Neuronal stem cell (in vitro differentiated cells): ENCODE data around the gene MYH9.
"Not testable (repeated sequence)": the region's sequence is repeated elsewhere in the genome, so short reads cannot be mapped to it uniquely, and the experiment has no call there.

Source experiments
- DNase-seq: peaks from one replicate; pipeline ENCODE4 v3.0.0-alpha.2; 2013; ENCODE audit warnings: low spot score
- H2AFZ ChIP-seq: one replicate; pipeline ENCODE4 v1.6.1; 2013; ENCODE audit warnings: mild to moderate bottlenecking, low read length, inconsistent platforms
- H2AK5ac ChIP-seq: 2 replicates; pipeline ENCODE4 v1.6.1; 2013; ENCODE audit warnings: low read depth, mild to moderate bottlenecking, inconsistent platforms, low read length, moderate library complexity, mixed read lengths
- H2BK120ac ChIP-seq: 2 replicates; pipeline ENCODE4 v1.6.1; 2013; ENCODE audit warnings: low read depth, mild to moderate bottlenecking, inconsistent platforms, low read length, moderate library complexity, mixed read lengths
- H2BK12ac ChIP-seq: one replicate; pipeline ENCODE4 v1.6.1; 2013; ENCODE audit warnings: low read length, inconsistent platforms
- H2BK15ac ChIP-seq: 2 replicates; pipeline ENCODE4 v1.6.1; 2013; ENCODE audit warnings: mild to moderate bottlenecking, low read length, inconsistent platforms, mixed read lengths
- H2BK5ac ChIP-seq: one replicate; pipeline ENCODE4 v1.6.1; 2013; ENCODE audit warnings: inconsistent platforms, mild to moderate bottlenecking, low read length, moderate library complexity
- H3K14ac ChIP-seq: one replicate; pipeline ENCODE4 v1.6.1; 2013; ENCODE audit warnings: low read length, inconsistent platforms
- H3K18ac ChIP-seq: 2 replicates; pipeline ENCODE4 v1.6.1; 2013; ENCODE audit warnings: low read length, inconsistent platforms
- H3K23ac ChIP-seq: 2 replicates; pipeline ENCODE4 v1.6.1; 2013; ENCODE audit warnings: low read depth, mild to moderate bottlenecking, mixed read lengths, low read length, inconsistent platforms; ENCODE audit not compliant: poor library complexity
- H3K27ac ChIP-seq: replicated peaks from 3 replicates; pipeline ENCODE4 v1.5.1; 2013; ENCODE audit warnings: low read length, inconsistent platforms
- H3K27me3 ChIP-seq, 3 experiments: 2 replicates each; pipeline ENCODE4 v1.6.1; 2013; ENCODE audit warnings: low read length in 3 of 3, mild to moderate bottlenecking in 2 of 3, inconsistent platforms in 1 of 3, low read depth in 1 of 3, mixed read lengths in 1 of 3, moderate library complexity in 1 of 3; ENCODE audit not compliant: control insufficient read depth in 3 of 3, insufficient read depth in 3 of 3
- H3K36me3 ChIP-seq, 2 donors: replicated peaks in 1 of 2; 2 replicates each; pipeline ENCODE4 v1.6.1; 2013; ENCODE audit warnings: low read length in 2 of 2; ENCODE audit not compliant: control insufficient read depth in 2 of 2, insufficient read depth in 2 of 2
- H3K4ac ChIP-seq: 2 replicates; pipeline ENCODE4 v1.6.1; 2013; ENCODE audit warnings: inconsistent platforms, mild to moderate bottlenecking, low read length, moderate library complexity
- H3K4me1 ChIP-seq, 2 donors: 1 replicate in 1 of 2; 2 replicates in 1 of 2; pipeline ENCODE4 v1.6.1; 2013; ENCODE audit warnings: low read length in 2 of 2, low read depth in 1 of 2; ENCODE audit not compliant: control insufficient read depth in 2 of 2, insufficient read depth in 1 of 2
- H3K4me2 ChIP-seq: one replicate; pipeline ENCODE4 v1.6.1; 2013; ENCODE audit warnings: mild to moderate bottlenecking, low read length, inconsistent platforms; ENCODE audit not compliant: insufficient read depth, poor library complexity, severe bottlenecking
- H3K4me3 ChIP-seq, 2 donors: 2 replicates each; pipeline ENCODE4 v1.5.1; 2013; ENCODE audit warnings: low read length in 2 of 2, mild to moderate bottlenecking in 2 of 2, inconsistent platforms in 1 of 2, moderate library complexity in 1 of 2
- H3K79me1 ChIP-seq: one replicate; pipeline ENCODE4 v1.6.1; 2013; ENCODE audit warnings: low read depth, mild to moderate bottlenecking, inconsistent platforms, low read length, moderate library complexity
- H3K9ac ChIP-seq: one replicate; pipeline ENCODE4 v1.6.1; 2013; ENCODE audit warnings: mild to moderate bottlenecking, low read depth, low read length, inconsistent platforms; ENCODE audit not compliant: poor library complexity
- H3K9me3 ChIP-seq, 2 donors: replicated peaks in 1 of 2; 2 replicates each; pipeline versions ENCODE3 to v1.6.1; 2013; ENCODE audit warnings: low read length in 2 of 2, mild to moderate bottlenecking in 2 of 2, inconsistent platforms in 1 of 2, low read depth in 1 of 2, mixed read lengths in 1 of 2, moderate library complexity in 1 of 2; ENCODE audit not compliant: control insufficient read depth in 2 of 2, insufficient read depth in 1 of 2
- H4K8ac ChIP-seq: one replicate; pipeline ENCODE4 v1.6.1; 2013; ENCODE audit warnings: low read depth, mild to moderate bottlenecking, inconsistent platforms, low read length, moderate library complexity
- H4K91ac ChIP-seq: one replicate; pipeline ENCODE4 v1.6.1; 2013; ENCODE audit warnings: low read length, low read depth, mild to moderate bottlenecking, inconsistent platforms; ENCODE audit not compliant: poor library complexity
- WGBS, 2 donors: extraction: QIAGEN DNeasy Blood & Tissue Kit; methylation state at CpG; one replicate each; pipeline ENCODE4 v1.1.7; 2013; ENCODE audit warnings: missing lambda C conversion rate in 2 of 2, mixed read lengths in 1 of 2; ENCODE audit not compliant: insufficient read length in 2 of 2, insufficient replicate concordance in 1 of 2; ENCODE audit errors: extremely low coverage in 2 of 2; 5-methylcytosine and 5-hydroxymethylcytosine counted together

Gene MYH9

GRCh38 chr22:36432592-36433317 lies 45.0 kb upstream of the MYH9 start:
- Histone ChIP-seq H3K79me1 (no peaks in the 10 kb centered on the region), H3K4me2 (no peak overlapping the region), H3K14ac (no peak overlapping the region), H3K27ac (no peak overlapping the region), H2BK15ac (peak overlapping the region; percentile 53), H3K23ac (no peak overlapping the region), H2BK120ac (no peak overlapping the region), H2BK5ac (no peak overlapping the region), H3K18ac (peak overlapping the region; percentile 87), H3K9ac (no peak overlapping the region), H3K27me3 (no peaks in the 10 kb centered on the region), H4K8ac (no peak overlapping the region), H2AFZ (peak overlapping the region; percentile 58), H3K4me3 (no peak overlapping the region), H3K4me1 (peaks cover 16 to 21% of the 10 kb centered on the region in 2 donors), H2AK5ac (peak overlapping the region; percentile 60), H3K9me3 (no peaks in the 10 kb centered on the region), H2BK12ac (peak overlapping the region; percentile 87), H3K36me3 (no peaks in the 10 kb centered on the region), H3K4ac (no peak overlapping the region), H4K91ac (no peak overlapping the region)
- WGBS, 2 donors = no CpG with 5 or more reads among the region's 15 CpGs
- no peak for DNase-seq

DNA sequence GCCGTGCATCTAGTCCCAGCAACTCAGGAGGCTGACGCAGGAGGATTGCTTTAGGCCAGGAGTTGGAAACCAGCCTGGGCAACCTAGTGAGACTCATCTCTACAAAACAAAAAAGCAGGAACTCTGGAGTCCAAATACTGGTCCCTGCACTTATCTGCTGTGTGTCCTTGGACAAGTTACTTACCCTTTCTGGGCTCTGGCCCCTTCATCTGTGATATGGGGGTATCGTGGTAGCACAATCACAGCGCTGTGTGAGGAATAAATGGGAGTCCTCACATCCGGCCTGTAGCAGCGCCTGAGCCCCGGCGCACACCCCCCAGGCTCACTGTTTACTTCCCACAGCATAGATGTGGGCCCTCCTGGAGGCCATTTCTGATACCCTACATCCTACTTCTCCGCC lies 44.2 kb upstream of the MYH9 start:
- Histone ChIP-seq H3K79me1 (no peaks in the 10 kb centered on the region), H3K27ac (no peak overlapping the region), H3K9ac (no peak overlapping the region), H4K91ac (no peak overlapping the region), H4K8ac (no peak overlapping the region), H2AK5ac (no peak overlapping the region), H3K4me2 (no peak overlapping the region), H3K27me3 (no peaks in the 10 kb centered on the region), H3K4me1 (peaks cover 16 to 21% of the 10 kb centered on the region in 2 donors), H3K18ac (peak overlapping the region; percentile 25), H2BK5ac (no peak overlapping the region), H2BK120ac (no peak overlapping the region), H3K4me3 (no peak overlapping the region), H2BK12ac (no peak overlapping the region), H3K4ac (no peak overlapping the region), H3K23ac (no peak overlapping the region), H3K14ac (no peak overlapping the region), H2AFZ (peak overlapping the region; percentile 58), H2BK15ac (no peak overlapping the region), H3K36me3 (no peaks in the 10 kb centered on the region), H3K9me3 (no peaks in the 10 kb centered on the region)
- no peak for DNase-seq
- WGBS, 2 donors = no CpG with 5 or more reads among the region's 9 CpGs

DNA sequence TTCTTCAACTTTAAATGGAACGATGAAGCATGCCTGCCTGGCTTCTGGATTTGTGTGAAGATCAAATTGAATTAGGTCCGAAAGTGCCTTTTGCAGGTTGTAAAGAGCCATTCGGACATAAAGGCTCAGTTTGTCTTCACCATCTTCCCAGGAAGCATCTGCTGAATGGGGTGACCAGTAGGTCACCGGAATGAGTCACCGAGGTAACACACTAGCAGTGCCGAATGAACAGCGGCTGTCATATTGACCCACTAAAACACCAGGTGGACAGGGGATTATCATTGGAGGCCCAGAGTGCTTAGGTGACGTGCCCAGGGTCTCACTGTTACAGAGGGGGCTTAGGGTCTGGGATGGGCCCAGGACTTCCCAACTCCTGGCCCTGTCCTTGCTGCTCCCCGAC lies 43.1 kb upstream of the MYH9 start:
- WGBS, 2 donors = no CpG with 5 or more reads among the region's 9 CpGs

DNA sequence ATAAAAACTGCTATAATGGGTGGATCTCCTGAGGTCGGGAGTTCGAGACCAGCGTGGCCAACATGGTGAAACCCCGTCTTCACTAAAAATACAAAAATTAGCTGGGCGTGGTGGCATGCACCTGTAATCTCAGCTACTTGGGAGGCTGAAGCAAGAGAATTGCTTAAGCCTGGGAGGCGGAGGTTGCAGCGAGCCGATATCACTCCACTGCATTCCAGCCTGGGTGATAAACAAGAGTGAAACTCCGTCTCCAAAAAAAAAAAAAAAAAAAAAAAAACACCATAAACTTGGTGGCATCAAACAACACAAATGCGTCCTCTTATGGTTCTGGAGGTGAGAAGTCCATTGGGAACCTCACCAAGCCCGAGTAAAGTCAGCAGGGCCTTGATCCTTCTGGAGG lies 40.2 kb upstream of the MYH9 start:
- H3K4ac ChIP-seq, H4K8ac ChIP-seq, H3K18ac ChIP-seq, H3K9me3 ChIP-seq, H3K36me3 ChIP-seq, H3K4me3 ChIP-seq, H2BK120ac ChIP-seq, H3K27ac ChIP-seq, H2AK5ac ChIP-seq, H3K14ac ChIP-seq, H2BK5ac ChIP-seq, DNase-seq, H4K91ac ChIP-seq, H3K79me1 ChIP-seq, H3K23ac ChIP-seq, H3K27me3 ChIP-seq, H3K9ac ChIP-seq, H3K4me2 ChIP-seq, H2BK15ac ChIP-seq, H2AFZ ChIP-seq, H2BK12ac ChIP-seq: not testable (repeated sequence)
- WGBS, 2 donors = no CpG with 5 or more reads among the region's 11 CpGs
- peaks cover 15 to 19% of the 10 kb centered on the region in 2 donors for H3K4me1 ChIP-seq

More for the DNA sequence above, 43.1 kb upstream of the MYH9 start:
- Histone ChIP-seq H3K9me3 (no peaks in the 10 kb centered on the region), H3K23ac (no peak overlapping the region), H3K79me1 (no peaks in the 10 kb centered on the region), H3K9ac (no peak overlapping the region), H3K27ac (no peak overlapping the region), H3K4ac (no peak overlapping the region), H3K27me3 (no peaks in the 10 kb centered on the region), H2BK120ac (no peak overlapping the region), H2AK5ac (no peak overlapping the region), H2AFZ (peak overlapping the region; percentile 54), H4K8ac (no peak overlapping the region), H4K91ac (no peak overlapping the region), H2BK5ac (no peak overlapping the region), H3K4me1 (peaks cover 22 to 29% of the 10 kb centered on the region in 2 donors), H3K18ac (no peak overlapping the region), H3K4me2 (no peak overlapping the region), H3K4me3 (peak overlapping the region in 1 of 2 donors; percentile 50), H3K36me3 (no peaks in the 10 kb centered on the region), H2BK15ac (no peak overlapping the region), H3K14ac (no peak overlapping the region), H2BK12ac (no peak overlapping the region)
- DNase-seq = no peak
